Kidney capillary endothelial cell (primary cell): ENCODE results near the gene PLA2G5.

ENCODE experiments used
- DNase-seq: peaks from one replicate; pipeline ENCODE4 v3.0.0-alpha.2; 2018; ENCODE audit warnings: low spot score

The PLA2G5 gene

DNA sequence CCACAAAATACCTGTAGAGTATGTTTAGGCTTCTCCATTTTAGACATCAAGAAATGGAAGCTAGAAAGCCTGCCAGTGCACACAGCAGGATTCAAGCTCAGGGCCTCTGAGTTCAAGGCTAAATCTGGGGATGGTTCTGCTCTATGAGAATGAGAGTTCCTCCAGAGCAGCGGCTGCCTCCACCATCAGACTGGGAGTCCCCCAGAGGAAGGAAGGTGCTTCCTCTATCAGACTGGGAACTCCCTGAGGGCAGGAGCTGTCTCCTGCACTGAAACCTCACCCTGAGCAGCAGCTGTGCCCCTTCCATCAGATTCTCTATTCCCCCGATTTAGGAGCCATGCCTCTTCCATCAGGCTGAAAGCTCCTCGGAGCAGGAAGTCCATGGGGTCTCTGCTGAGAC lies 20.1 kb downstream of the PLA2G5 start:
- DNase-seq: no peak

GRCh38 chr1:20090641-20091040 lies 20.6 kb downstream of the PLA2G5 start:
- DNase-seq: no peak

- DNase-seq: no peak
Observed at GRCh38 chr1:20093303-20093702, 23.3 kb downstream of the PLA2G5 start.

DNA sequence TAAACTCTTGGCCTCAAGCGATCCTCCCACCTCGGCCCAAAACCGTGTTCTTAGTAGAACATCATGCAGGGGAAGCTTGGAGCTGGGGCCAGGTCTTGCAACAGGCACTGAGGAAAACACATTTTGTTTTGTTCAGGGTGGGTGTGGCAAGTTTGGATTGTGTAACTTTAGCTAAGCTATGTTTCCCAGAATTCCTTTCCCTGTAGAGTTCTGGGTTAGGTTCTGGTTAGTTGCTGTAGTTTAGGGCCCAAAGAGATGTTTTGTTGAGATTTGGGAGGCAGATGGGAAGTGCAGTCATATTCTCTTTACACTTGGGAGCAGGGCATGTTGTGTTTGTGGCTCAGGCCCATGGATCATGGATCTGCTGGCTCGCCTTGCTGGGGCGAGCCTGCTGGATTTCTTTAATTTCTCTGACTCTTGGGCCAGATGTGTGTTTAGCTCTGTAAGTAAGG lies 24.0 kb downstream of the PLA2G5 start:
- DNase-seq: no peak

GRCh38 chr1:20095564-20096434 lies 25.8 kb downstream of the PLA2G5 start:
- DNase-seq: no peak

DNA sequence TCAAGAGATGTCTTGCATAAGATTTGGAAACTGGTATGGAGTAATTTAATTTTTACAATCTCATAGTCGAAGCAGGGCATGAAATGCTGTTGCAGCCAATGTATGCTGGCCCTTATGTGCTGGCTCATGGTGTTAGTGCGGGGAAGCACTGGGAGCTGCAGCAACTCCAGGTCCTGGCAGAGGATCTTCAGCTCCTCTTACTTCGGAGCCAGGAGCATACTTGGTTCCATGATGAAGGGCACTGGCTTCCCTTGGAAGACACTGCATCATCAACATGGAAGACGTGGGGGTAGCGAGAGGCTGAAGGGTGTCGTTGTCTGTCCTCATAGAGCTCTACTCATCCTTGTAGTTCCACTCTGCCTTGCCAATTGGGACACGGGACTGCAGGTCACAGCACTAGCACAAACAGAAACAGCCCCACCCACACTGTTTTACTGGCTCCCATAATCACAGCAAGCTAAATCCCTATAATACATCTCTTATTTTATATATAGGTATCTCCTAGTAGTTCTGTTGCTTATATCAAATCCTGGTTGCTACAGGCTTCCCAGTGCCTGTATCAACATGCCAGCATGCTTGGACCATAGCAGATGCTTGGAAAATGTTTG lies 26.9 kb downstream of the PLA2G5 start:
- no peak for DNase-seq

- no peak for DNase-seq
Observed at GRCh38 chr1:20099533-20099932, 29.5 kb downstream of the PLA2G5 start.

GRCh38 chr1:20100632-20101355 lies 30.8 kb downstream of the PLA2G5 start:
- peak; percentile 62 for DNase-seq

GRCh38 chr1:20102875-20103274 lies 32.9 kb downstream of the PLA2G5 start:
- no peak for DNase-seq

DNA sequence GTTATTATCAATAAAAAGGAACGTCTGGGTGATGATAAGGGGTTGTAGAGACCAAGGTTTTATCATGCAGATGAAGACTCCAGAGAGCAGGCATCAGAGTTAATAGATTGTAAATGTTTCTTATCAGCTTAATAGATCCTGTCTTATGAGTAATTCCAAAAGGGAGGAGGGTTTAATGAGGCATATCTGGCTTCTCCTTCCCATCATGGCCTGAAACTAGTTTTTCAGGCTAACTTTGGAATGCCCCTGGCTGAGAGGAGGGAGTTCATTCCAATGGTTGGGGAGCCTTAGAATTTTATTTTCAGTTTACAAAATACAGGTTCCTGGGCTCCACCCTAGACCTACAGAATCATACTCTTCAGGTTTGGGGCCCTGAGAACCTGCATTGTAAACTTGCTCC lies 35.9 kb downstream of the PLA2G5 start:
- DNase-seq: no peak

DNA sequence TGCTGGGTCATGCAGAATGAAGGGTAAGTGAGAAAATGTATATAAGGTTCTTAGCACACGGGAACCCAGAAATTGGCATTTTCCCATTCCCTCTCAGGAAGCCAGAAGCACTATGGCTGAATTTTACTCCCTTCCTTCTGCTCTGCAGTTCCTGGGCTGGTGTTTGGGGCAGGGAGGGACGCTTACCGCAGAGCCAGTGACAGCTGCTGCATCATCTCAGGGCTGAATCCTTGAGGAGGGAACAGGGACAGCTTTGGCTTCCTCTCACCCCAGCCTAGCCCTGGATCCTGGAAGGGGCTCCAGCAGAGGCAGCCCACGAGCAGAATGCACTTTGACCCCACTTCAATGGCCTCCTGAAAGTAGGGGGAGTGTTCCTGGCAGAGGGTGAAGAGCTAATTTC lies 37.4 kb downstream of the PLA2G5 start:
- DNase-seq: no peak

GRCh38 chr1:20107796-20108195 lies 37.8 kb downstream of the PLA2G5 start:
- DNase-seq: no peak

DNA sequence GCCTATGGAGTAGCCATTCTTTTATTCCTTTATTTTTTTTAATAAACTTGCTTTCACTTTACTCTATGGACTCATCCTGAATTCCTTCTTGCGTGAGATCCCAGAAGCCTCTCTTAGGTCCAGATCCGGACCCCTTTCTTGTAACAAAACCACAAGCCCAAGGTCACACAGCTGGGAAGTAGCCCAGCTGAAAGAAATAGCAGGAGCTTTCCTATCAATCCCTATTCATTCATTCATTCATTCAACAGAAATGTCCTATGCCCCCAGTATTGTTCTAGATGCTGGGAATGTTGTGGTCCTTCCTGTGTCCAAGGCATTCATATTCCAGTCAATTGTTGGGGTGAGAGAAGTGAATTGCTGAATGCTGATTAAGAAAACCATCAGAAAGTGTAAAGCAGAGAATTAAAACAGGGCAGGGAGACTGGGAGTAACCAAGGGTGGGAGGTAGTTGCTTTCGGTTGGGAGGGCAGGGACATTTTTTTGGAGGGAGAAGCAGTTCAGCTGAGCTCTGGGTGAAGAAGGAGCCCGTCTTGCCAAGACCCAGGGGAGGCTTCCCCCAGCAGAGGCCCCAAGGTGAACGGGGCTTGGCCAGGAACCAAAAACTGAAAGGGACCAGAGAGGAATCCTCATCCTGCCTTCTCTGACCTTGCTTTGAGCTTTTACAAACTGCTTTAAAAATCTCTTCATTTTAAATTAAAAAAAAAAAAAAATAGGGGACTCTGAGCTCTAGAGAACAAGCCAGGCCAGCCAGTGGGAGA lies 38.6 kb downstream of the PLA2G5 start:
- no peak for DNase-seq

- no peak for DNase-seq
Observed at GRCh38 chr1:20109223-20109856, 39.3 kb downstream of the PLA2G5 start.

DNA sequence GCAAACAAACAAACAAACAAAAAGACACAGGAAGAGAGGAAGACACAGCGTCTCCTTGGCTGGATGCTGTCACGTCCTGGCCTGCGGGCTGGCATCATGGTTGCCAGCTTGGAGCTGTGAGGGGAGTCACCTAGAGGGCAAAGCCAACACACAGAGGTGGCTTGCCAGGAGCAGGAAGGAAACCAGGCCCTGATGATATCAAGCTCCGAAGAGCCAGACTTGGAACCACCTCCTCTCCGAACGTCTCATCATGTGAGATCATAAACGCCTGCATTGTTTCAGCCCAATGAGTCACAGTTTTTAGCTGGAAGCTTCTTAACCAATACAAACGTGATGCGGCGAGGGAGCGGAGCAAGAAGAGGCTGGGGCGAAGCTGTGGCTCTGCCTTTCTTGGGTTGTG lies 40.7 kb downstream of the PLA2G5 start:
- DNase-seq: peak; percentile 95

- DNase-seq: no peak
Observed at GRCh38 chr1:20111452-20111851, 41.5 kb downstream of the PLA2G5 start.

GRCh38 chr1:20112279-20113000 lies 42.4 kb downstream of the PLA2G5 start:
- no peak for DNase-seq

DNA sequence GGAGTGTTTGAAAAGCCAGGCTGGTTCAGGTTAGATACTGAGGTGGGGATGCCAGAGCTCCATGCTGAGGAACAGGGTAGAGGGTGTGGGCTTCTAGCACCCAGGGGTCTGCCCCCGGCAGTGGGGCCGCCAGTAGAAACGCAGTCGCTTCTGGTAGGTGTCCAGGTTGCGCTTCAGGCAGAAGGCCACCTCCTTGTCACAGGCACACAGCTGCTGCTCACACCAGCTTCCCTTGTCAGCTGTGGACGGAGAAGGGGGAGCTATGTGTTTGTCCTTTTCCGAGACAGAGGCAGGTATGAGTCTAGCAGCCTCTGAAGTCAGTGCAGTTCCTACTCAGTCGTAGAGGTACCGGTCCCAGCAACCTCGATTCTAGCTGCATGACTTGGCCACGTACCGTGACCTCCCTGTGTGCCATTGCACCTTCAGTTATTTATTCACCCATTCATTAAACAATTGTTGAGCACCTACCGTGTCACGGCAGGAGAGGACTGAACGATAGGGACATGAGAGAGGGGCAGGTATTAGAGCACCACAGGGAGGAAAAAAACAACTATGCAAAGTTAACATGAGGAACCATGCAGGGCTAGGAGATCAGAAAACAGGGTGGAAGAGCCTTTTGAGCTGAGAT lies 44.1 kb downstream of the PLA2G5 start:
- DNase-seq: no peak

DNA sequence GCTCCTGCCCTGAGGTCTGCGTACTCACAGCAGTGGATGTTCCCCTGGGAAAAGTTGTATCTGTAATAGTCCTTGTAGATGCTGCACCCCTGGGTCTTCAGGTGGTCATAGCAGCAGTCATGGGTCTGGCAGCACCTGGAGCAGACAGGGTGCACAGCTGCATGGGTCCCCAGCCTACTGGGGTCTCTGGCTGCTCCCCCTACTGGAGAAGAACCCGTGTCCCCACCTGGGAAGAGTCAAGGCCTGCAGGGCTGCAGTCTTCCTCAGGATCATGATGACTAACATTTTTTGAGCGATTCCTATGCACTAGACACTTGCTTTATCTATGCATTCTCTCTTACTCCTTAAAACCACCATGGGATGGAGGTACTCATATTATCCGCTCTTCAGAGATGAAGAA lies 45.5 kb downstream of the PLA2G5 start:
- no peak for DNase-seq

GRCh38 chr1:20115916-20116315 lies 45.9 kb downstream of the PLA2G5 start:
- no peak for DNase-seq

DNA sequence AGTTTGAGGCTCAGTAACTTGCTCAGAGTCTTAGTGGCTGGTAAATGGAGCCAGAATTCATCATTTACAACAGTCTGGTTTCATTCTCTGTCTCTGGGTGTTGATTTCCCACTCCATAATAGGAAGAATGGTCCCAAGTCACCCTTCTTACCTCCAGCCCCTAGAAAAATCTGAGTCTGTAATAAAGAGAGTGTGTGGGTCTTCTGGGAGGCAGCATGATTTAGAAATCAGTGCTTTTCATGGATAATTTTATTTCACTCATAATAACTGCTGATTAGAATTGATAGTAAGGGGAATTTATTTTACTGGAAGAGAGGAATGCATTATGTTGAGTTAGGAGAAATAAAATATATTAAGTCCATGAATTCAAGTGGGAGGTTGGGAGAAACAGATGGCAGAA lies 47.2 kb downstream of the PLA2G5 start:
- no peak for DNase-seq
